Measurements from ENCODE around the gene RPAIN. TPM values are rescaled to one million over a fixed set of nuclear protein-coding genes. Genes with fewer than 3 reads are reported as not detected.

The RPAIN gene
- total RNA-seq, 1 experiment from 2014 or later, result 30.5 TPM

- Histone ChIP-seq H3K4me1 (no peaks in the 10 kb centered on the region), H3K27me3 (replicated peaks; ENCODE audit: control insufficient read depth, insufficient read depth, low read length) (no peaks in the 10 kb centered on the region), H3K36me3 (ENCODE audit: control insufficient read depth, insufficient read depth, low read length) (no peaks in the 10 kb centered on the region), H3K4me3 (ENCODE audit: low read depth, low read length) (no peak overlapping the region), H3K9me3 (no peaks in the 10 kb centered on the region)
- TF ChIP-seq CTCF (IDR thresholded peaks at IDR 0.05; ENCODE audit: insufficient read depth in 1 of 2, low read depth in 1 of 2, low read length in 1 of 2, severe bottlenecking in 1 of 2, unreplicated experiment in 1 of 2), result no peak
- Mint-ChIP-seq H3K9me3 (ENCODE audit: unreplicated experiment) (no peaks in the 10 kb centered on the region), H3K36me3 (ENCODE audit: insufficient read depth, unreplicated experiment) (peaks cover 21% of the 10 kb centered on the region), H3K27ac (ENCODE audit: unreplicated experiment) (no peak overlapping the region), H3K4me3 (ENCODE audit: unreplicated experiment) (no peak overlapping the region), H3K27me3 (ENCODE audit: insufficient read depth, unreplicated experiment) (no peaks in the 10 kb centered on the region), H3K4me1 (ENCODE audit: low read depth, unreplicated experiment) (no peaks in the 10 kb centered on the region)
- POLR2A ChIA-PET, result no interaction called here
- no TSS peak for BruUV-seq (replicated peaks)
- intact Hi-C loops (cut with micrococcal nuclease; ENCODE audit: unreplicated experiment), result no loop called here
- no peak for DNase-seq
- CTCF ChIA-PET, result no interaction called here
Observed at GRCh38 chr17:5472511-5472910, 52.5 kb downstream of the RPAIN start.

- Histone ChIP-seq H3K9me3 (no peaks in the 10 kb centered on the region), H3K4me1 (no peaks in the 10 kb centered on the region), H3K36me3 (ENCODE audit: control insufficient read depth, insufficient read depth, low read length) (no peaks in the 10 kb centered on the region; the same call in 1 of the 2 replicates), H3K27me3 (replicated peaks; ENCODE audit: control insufficient read depth, insufficient read depth, low read length) (no peaks in the 10 kb centered on the region), H3K4me3 (ENCODE audit: low read depth, low read length) (no peak overlapping the region)
- peaks cover 30% of the 10 kb centered on the region for H3K36me3 Mint-ChIP-seq (ENCODE audit: insufficient read depth, unreplicated experiment)
- no peak overlapping the region for H3K27ac Mint-ChIP-seq (ENCODE audit: unreplicated experiment)
- DNase-seq, result no peak
- no peaks in the 10 kb centered on the region for H3K27me3 Mint-ChIP-seq (ENCODE audit: insufficient read depth, unreplicated experiment)
- no TSS peak for BruUV-seq (replicated peaks)
- no peaks in the 10 kb centered on the region for H3K9me3 Mint-ChIP-seq (ENCODE audit: unreplicated experiment)
- ChIA-PET CTCF (no interaction called here), POLR2A (no interaction called here)
- H3K4me3 Mint-ChIP-seq (ENCODE audit: unreplicated experiment), result no peak overlapping the region
- H3K4me1 Mint-ChIP-seq (ENCODE audit: low read depth, unreplicated experiment), result no peaks in the 10 kb centered on the region
- intact Hi-C loops (cut with micrococcal nuclease; ENCODE audit: unreplicated experiment), result no loop called here
- TF ChIP-seq CTCF (IDR thresholded peaks at IDR 0.05; ENCODE audit: insufficient read depth in 1 of 2, low read depth in 1 of 2, low read length in 1 of 2, severe bottlenecking in 1 of 2, unreplicated experiment in 1 of 2), result no peak
Observed at GRCh38 chr17:5473906-5474305, 53.9 kb downstream of the RPAIN start.

- H3K4me1 Mint-ChIP-seq (ENCODE audit: low read depth, unreplicated experiment), result no peaks in the 10 kb centered on the region
- H3K27ac Mint-ChIP-seq (ENCODE audit: unreplicated experiment), result no peak overlapping the region
- intact Hi-C loops (cut with micrococcal nuclease; ENCODE audit: unreplicated experiment), result no loop called here
- DNase-seq, result no peak
- ChIA-PET POLR2A (no interaction called here), CTCF (no interaction called here)
- Histone ChIP-seq H3K36me3 (ENCODE audit: control insufficient read depth, insufficient read depth, low read length) (no peaks in the 10 kb centered on the region; the same call in 1 of the 2 replicates), H3K4me1 (no peaks in the 10 kb centered on the region), H3K27me3 (replicated peaks; ENCODE audit: control insufficient read depth, insufficient read depth, low read length) (no peaks in the 10 kb centered on the region), H3K4me3 (ENCODE audit: low read depth, low read length) (no peak overlapping the region), H3K9me3 (no peaks in the 10 kb centered on the region)
- no peak overlapping the region for H3K4me3 Mint-ChIP-seq (ENCODE audit: unreplicated experiment)
- no peaks in the 10 kb centered on the region for H3K9me3 Mint-ChIP-seq (ENCODE audit: unreplicated experiment)
- TF ChIP-seq CTCF (IDR thresholded peaks at IDR 0.05; ENCODE audit: insufficient read depth in 1 of 2, low read depth in 1 of 2, low read length in 1 of 2, severe bottlenecking in 1 of 2, unreplicated experiment in 1 of 2), result no peak
- H3K27me3 Mint-ChIP-seq (ENCODE audit: insufficient read depth, unreplicated experiment), result no peaks in the 10 kb centered on the region
- peaks cover 52% of the 10 kb centered on the region for H3K36me3 Mint-ChIP-seq (ENCODE audit: insufficient read depth, unreplicated experiment)
- BruUV-seq (replicated peaks), result no TSS peak
Observed at GRCh38 chr17:5478992-5479391, 59.0 kb downstream of the RPAIN start.
